Measurements from ENCODE around the gene PRDX3. TPM values are rescaled to one million over a fixed set of nuclear protein-coding genes. Genes with fewer than 3 reads are reported as not detected.

PRDX3 gene
- total and polyA plus RNA-seq, 4 donors = 176 to 307 (median 258) TPM

DNA sequence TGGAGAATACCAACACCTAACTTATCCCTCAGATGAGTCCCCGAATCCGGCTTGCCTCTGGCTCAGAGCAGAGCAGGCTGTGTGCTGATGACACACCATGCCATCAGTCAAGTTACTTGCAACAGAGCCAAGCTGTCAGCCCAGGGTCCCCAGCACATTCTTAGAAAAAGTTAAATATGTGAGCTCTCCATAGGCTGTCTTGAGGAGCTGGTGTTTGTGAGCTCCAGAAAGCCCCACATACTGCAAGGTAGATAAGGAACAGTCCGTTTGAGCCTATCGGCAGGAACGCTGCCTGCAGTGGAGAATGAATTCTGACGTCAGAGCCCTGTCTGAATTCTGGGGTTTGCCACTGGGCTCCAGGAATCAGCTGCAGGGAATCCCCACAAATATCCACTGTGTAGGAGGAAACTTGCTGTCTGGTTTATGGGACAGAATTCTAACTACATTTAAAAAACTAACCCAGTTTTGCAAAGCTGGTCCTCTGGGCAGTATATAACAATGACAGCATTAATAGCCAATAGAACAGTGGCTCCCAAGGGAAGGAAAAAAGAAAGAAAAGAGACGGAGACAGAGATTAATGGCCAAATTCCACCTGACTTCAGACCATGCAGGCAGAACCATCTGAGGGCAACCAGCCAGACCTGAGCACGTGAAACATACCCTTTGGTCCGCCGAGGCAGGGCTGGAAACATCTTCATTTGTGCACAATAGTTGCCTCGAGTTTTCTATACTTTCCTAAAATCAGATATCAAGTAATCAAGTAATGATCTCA lies 16.7 kb downstream of the PRDX3 start:
- Histone ChIP-seq H3K36me3 (ENCODE audit: control insufficient read depth in 4 of 4, insufficient read depth in 3 of 4, low read depth in 1 of 4, low read length in 3 of 4) (peaks cover 6 to 25% (median 17%) of the 10 kb centered on the region in 4 donors), H3K9ac (ENCODE audit: low read depth in 1 of 2, low read length in 2 of 2) (no peak overlapping the region), H3K27ac (ENCODE audit: low read depth in 1 of 2, low read length in 2 of 2) (no peak overlapping the region), H3K27me3 (ENCODE audit: control insufficient read depth in 4 of 4, insufficient read depth in 4 of 4, low read length in 3 of 4) (no peaks in the 10 kb centered on the region), H3K4me3 (ENCODE audit: low read depth in 1 of 3, low read length in 3 of 3) (no peak overlapping the region), H3K4me1 (ENCODE audit: control insufficient read depth in 4 of 4, insufficient read depth in 4 of 4, low read length in 3 of 4) (peaks cover 0 to 17% (median 7%) of the 10 kb centered on the region in 4 donors), H3K9me3 (ENCODE audit: control insufficient read depth in 4 of 4, low read length in 3 of 4) (no peaks in the 10 kb centered on the region)
- DNase-seq (ENCODE audit: low spot score) = no peak
- TF ChIP-seq HNF4A (conservative IDR thresholded peaks at IDR 0.05) (peak in 1 of 2 donors; percentile 11), JUND (IDR thresholded peaks at IDR 0.05) (no peak)
- WGBS = 70% methylated on average over 11 of the region's 11 CpGs

DNA sequence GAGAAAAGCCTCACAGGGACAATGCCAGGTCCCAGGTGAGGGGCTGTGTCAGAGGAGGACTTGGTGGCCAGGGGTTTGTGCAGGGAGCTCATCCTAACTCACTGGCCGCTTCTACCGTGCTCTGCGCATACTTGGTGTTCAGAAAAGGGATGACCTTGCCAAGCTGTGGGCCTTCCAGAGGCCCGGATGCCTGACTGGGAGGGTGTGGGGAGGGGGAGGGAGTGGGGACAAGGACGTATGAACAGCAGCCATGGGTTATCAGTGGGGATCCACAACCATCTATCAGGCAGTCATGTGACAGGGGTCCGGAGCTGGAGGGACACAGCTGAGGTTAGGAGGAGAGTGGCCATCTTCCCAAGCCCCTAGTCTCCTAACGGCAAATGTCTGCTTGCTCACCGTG lies 19.3 kb downstream of the PRDX3 start:
- no peaks in the 10 kb centered on the region for H3K9me3 ChIP-seq (ENCODE audit: control insufficient read depth in 4 of 4, low read length in 3 of 4)
- no peak overlapping the region for H3K27ac ChIP-seq (ENCODE audit: low read depth in 1 of 2, low read length in 2 of 2)
- DNase-seq (ENCODE audit: low spot score) = no peak
- WGBS = 89% methylated on average over 8 of the region's 8 CpGs
- H3K9ac ChIP-seq (ENCODE audit: low read depth in 1 of 2, low read length in 2 of 2) = no peak overlapping the region
- no peak overlapping the region for H3K4me3 ChIP-seq (ENCODE audit: low read depth in 1 of 3, low read length in 3 of 3)
- H3K27me3 ChIP-seq (ENCODE audit: control insufficient read depth in 4 of 4, insufficient read depth in 4 of 4, low read length in 3 of 4) = no peaks in the 10 kb centered on the region
- TF ChIP-seq TAF1 (conservative IDR thresholded peaks at IDR 0.05) = no peak
- TF ChIP-seq JUND (IDR thresholded peaks at IDR 0.05) = no peak
- TF ChIP-seq SP1 (IDR thresholded peaks at IDR 0.05) = no peak
- TF ChIP-seq RAD21 (IDR thresholded peaks at IDR 0.05) = no peak
- TF ChIP-seq, protein P1, sequence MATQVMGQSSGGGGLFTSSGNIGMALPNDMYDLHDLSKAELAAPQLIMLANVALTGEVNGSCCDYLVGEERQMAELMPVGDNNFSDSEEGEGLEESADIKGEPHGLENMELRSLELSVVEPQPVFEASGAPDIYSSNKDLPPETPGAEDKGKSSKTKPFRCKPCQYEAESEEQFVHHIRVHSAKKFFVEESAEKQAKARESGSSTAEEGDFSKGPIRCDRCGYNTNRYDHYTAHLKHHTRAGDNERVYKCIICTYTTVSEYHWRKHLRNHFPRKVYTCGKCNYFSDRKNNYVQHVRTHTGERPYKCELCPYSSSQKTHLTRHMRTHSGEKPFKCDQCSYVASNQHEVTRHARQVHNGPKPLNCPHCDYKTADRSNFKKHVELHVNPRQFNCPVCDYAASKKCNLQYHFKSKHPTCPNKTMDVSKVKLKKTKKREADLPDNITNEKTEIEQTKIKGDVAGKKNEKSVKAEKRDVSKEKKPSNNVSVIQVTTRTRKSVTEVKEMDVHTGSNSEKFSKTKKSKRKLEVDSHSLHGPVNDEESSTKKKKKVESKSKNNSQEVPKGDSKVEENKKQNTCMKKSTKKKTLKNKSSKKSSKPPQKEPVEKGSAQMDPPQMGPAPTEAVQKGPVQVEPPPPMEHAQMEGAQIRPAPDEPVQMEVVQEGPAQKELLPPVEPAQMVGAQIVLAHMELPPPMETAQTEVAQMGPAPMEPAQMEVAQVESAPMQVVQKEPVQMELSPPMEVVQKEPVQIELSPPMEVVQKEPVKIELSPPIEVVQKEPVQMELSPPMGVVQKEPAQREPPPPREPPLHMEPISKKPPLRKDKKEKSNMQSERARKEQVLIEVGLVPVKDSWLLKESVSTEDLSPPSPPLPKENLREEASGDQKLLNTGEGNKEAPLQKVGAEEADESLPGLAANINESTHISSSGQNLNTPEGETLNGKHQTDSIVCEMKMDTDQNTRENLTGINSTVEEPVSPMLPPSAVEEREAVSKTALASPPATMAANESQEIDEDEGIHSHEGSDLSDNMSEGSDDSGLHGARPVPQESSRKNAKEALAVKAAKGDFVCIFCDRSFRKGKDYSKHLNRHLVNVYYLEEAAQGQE (IDR thresholded peaks at IDR 0.05) = no peak
- TF ChIP-seq NR2F2 (IDR thresholded peaks at IDR 0.05) = no peak
- TF ChIP-seq YY1 (IDR thresholded peaks at IDR 0.05) = no peak
- no peak for TF ChIP-seq HNF4G (IDR thresholded peaks at IDR 0.05)
- TF ChIP-seq GABPA (IDR thresholded peaks at IDR 0.05 in 1 of 2, conservative IDR thresholded peaks at IDR 0.05 in 1 of 2) = no peak
- TF ChIP-seq, protein P2, sequence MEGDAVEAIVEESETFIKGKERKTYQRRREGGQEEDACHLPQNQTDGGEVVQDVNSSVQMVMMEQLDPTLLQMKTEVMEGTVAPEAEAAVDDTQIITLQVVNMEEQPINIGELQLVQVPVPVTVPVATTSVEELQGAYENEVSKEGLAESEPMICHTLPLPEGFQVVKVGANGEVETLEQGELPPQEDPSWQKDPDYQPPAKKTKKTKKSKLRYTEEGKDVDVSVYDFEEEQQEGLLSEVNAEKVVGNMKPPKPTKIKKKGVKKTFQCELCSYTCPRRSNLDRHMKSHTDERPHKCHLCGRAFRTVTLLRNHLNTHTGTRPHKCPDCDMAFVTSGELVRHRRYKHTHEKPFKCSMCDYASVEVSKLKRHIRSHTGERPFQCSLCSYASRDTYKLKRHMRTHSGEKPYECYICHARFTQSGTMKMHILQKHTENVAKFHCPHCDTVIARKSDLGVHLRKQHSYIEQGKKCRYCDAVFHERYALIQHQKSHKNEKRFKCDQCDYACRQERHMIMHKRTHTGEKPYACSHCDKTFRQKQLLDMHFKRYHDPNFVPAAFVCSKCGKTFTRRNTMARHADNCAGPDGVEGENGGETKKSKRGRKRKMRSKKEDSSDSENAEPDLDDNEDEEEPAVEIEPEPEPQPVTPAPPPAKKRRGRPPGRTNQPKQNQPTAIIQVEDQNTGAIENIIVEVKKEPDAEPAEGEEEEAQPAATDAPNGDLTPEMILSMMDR (IDR thresholded peaks at IDR 0.05; ENCODE audit: low read depth, low read length, missing input control) = no peak
- TF ChIP-seq, protein P3, sequence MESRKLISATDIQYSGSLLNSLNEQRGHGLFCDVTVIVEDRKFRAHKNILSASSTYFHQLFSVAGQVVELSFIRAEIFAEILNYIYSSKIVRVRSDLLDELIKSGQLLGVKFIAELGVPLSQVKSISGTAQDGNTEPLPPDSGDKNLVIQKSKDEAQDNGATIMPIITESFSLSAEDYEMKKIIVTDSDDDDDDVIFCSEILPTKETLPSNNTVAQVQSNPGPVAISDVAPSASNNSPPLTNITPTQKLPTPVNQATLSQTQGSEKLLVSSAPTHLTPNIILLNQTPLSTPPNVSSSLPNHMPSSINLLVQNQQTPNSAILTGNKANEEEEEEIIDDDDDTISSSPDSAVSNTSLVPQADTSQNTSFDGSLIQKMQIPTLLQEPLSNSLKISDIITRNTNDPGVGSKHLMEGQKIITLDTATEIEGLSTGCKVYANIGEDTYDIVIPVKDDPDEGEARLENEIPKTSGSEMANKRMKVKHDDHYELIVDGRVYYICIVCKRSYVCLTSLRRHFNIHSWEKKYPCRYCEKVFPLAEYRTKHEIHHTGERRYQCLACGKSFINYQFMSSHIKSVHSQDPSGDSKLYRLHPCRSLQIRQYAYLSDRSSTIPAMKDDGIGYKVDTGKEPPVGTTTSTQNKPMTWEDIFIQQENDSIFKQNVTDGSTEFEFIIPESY (IDR thresholded peaks at IDR 0.05) = no peak
- no peak for TF ChIP-seq FOXA2 (IDR thresholded peaks at IDR 0.05)
- no peak for TF ChIP-seq FOXA1 (IDR thresholded peaks at IDR 0.05)
- peaks cover 0 to 3% (median 1%) of the 10 kb centered on the region in 4 donors for H3K4me1 ChIP-seq (ENCODE audit: control insufficient read depth in 4 of 4, insufficient read depth in 4 of 4, low read length in 3 of 4)
- peaks cover 13 to 49% (median 32%) of the 10 kb centered on the region in 4 donors for H3K36me3 ChIP-seq (ENCODE audit: control insufficient read depth in 4 of 4, insufficient read depth in 3 of 4, low read depth in 1 of 4, low read length in 3 of 4)
